Ovary (tissue), 3 donors: ENCODE measurements around the gene ZNF638.

Experiments used
- CTCF ChIP-seq, 3 donors: fragments of 450-650 bp in 2 of 3; fragments of 200-600 bp in 1 of 3; IDR thresholded peaks; one replicate each; pipeline versions ENCODE4 v1.5.1 to v1.8.0; 2016 to 2022; ENCODE audit warnings: antibody characterized with exemption in 3 of 3, mild to moderate bottlenecking in 1 of 3
- EP300 ChIP-seq: sonication (generic); formaldehyde crosslinking; IDR thresholded peaks from one replicate; pipeline ENCODE4 v1.6.1; 2017; ENCODE audit warnings: antibody characterized with exemption
- POLR2A ChIP-seq: fragments of 450-650 bp; IDR thresholded peaks from one replicate; pipeline ENCODE4 v1.6.1; 2017; ENCODE audit warnings: antibody characterized with exemption, mild to moderate bottlenecking, moderate library complexity
- donor health status: DM: no; HTN: no; CAD: no.

DNA sequence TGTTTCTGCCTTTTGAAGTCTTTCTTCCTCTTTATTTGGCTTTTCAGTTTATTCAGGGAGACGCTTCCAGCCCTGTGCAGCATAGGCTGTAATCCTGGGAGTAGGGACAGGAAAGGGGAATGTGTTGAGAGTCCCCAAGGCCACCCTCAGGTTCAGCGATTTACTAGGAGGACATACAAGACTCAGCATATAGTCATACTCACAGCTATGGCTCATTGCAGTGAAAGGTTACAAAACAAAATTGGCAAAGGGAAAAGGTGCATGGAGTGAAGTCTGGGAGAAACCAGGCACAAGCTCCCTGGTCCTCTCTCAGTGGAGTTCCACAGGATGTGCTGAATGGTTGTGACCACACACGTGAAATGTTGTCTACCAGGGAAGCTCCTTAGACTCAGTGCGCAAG, 49.6 kb upstream of the ZNF638 start:
- TF ChIP-seq EP300, result no peak
- no peak for TF ChIP-seq CTCF (IDR thresholded peaks at IDR 0.05)
- TF ChIP-seq POLR2A, result no peak
